WTC11 (cell line): Measurements from ENCODE around the gene VCX3A.

Experiments used
- FOXK1 ChIP-seq: sonication (generic); formaldehyde crosslinking; IDR thresholded peaks from 2 replicates; pipeline ENCODE4 v1.8.0; 2022; ENCODE audit warnings: mild to moderate bottlenecking, moderate library complexity, missing genetic modification reagents
- SMAD3 ChIP-seq: sonication (generic); formaldehyde crosslinking; IDR thresholded peaks from 2 replicates; pipeline ENCODE4 v1.8.0; 2022; ENCODE audit warnings: missing genetic modification reagents, mild to moderate bottlenecking, borderline replicate concordance
- SMAD4 ChIP-seq: sonication (generic); formaldehyde crosslinking; IDR thresholded peaks from 2 replicates; pipeline ENCODE4 v1.8.0; 2022; ENCODE audit warnings: mild to moderate bottlenecking, missing genetic modification reagents
- ZBTB21 ChIP-seq: sonication (generic); formaldehyde crosslinking; IDR thresholded peaks from 2 replicates; pipeline ENCODE4 v1.8.1; 2023; ENCODE audit warnings: mild to moderate bottlenecking, missing genetic modification reagents, borderline replicate concordance
- ZNF263 ChIP-seq: sonication (generic); formaldehyde crosslinking; IDR thresholded peaks from 2 replicates; pipeline ENCODE4 v1.8.1; 2022; ENCODE audit warnings: low read depth, mild to moderate bottlenecking, moderate library complexity, missing genetic modification reagents
- ZNF423 ChIP-seq: fragments of 250-450 bp; sonication (Bioruptor Pico); IDR thresholded peaks from 2 replicates; pipeline ENCODE4 v2.1.2; 2022; ENCODE audit warnings: mild to moderate bottlenecking, moderate library complexity
- TF ChIP-seq, protein P1 (sequence below): fragments of 200-600 bp; IDR thresholded peaks from 2 replicates; pipeline ENCODE4 v1.8.0; 2022; ENCODE audit warnings: antibody characterized with exemption
- TF ChIP-seq, protein P2 (sequence below): sonication (generic); formaldehyde crosslinking; IDR thresholded peaks from 2 replicates; pipeline ENCODE4 v1.8.0; 2022; ENCODE audit warnings: mild to moderate bottlenecking, missing genetic modification reagents
- TF ChIP-seq, protein P3 (sequence below): sonication (generic); formaldehyde crosslinking; IDR thresholded peaks from 2 replicates; pipeline ENCODE4 v1.8.0; 2022; ENCODE audit warnings: mild to moderate bottlenecking, missing genetic modification reagents
- TF ChIP-seq, protein P4 (sequence below): sonication (generic); formaldehyde crosslinking; IDR thresholded peaks from 2 replicates; pipeline ENCODE4 v1.8.1; 2023; ENCODE audit warnings: mild to moderate bottlenecking, missing genetic modification reagents, moderate library complexity
- TF ChIP-seq, protein P5 (sequence below): sonication (generic); formaldehyde crosslinking; IDR thresholded peaks from 2 replicates; pipeline ENCODE4 v1.8.0; 2022; ENCODE audit warnings: mild to moderate bottlenecking, missing genetic modification reagents
- TF ChIP-seq, protein P6 (sequence below): sonication (generic); formaldehyde crosslinking; IDR thresholded peaks from 2 replicates; pipeline ENCODE4 v1.8.1; 2022; ENCODE audit warnings: low read depth, missing genetic modification reagents, borderline replicate concordance
- TF ChIP-seq, protein P7 (sequence below): fragments of 250-450 bp; sonication (Bioruptor Pico); IDR thresholded peaks from 2 replicates; pipeline ENCODE4 v1.9.0; 2021; ENCODE audit warnings: moderate library complexity, mild to moderate bottlenecking, inconsistent platforms, borderline replicate concordance
- TF ChIP-seq, protein P8 (sequence below): sonication (generic); formaldehyde crosslinking; IDR thresholded peaks from 2 replicates; pipeline ENCODE4 v1.8.1; 2023; ENCODE audit warnings: mild to moderate bottlenecking, missing genetic modification reagents

DNA sequence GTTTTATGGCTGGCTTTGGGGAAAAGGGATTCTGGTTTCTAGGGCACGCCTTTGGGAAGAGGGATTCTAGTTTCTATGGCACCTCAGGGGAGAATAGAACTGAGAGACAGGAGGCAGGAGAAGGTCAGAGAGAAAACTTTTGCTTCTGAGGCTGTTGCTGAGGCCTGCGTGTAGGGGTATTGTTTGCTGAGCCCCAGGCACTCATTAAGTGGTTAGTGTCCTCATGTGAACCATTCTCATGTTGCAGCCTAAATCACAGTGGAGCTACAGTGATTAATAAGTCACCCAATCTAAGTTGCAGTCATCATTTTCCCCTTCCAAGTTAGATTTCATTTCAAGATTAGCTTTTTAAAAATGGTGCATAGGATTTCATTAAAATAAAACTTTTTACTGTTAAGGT is 29.0 kb downstream of the VCX3A start:
- TF ChIP-seq, protein P1, sequence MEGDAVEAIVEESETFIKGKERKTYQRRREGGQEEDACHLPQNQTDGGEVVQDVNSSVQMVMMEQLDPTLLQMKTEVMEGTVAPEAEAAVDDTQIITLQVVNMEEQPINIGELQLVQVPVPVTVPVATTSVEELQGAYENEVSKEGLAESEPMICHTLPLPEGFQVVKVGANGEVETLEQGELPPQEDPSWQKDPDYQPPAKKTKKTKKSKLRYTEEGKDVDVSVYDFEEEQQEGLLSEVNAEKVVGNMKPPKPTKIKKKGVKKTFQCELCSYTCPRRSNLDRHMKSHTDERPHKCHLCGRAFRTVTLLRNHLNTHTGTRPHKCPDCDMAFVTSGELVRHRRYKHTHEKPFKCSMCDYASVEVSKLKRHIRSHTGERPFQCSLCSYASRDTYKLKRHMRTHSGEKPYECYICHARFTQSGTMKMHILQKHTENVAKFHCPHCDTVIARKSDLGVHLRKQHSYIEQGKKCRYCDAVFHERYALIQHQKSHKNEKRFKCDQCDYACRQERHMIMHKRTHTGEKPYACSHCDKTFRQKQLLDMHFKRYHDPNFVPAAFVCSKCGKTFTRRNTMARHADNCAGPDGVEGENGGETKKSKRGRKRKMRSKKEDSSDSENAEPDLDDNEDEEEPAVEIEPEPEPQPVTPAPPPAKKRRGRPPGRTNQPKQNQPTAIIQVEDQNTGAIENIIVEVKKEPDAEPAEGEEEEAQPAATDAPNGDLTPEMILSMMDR, result no peak
- TF ChIP-seq FOXK1 (CRISPR knock-in tag) (no peak), SMAD4 (CRISPR knock-in tag) (no peak), ZNF423 (no peak), ZBTB21 (CRISPR knock-in tag) (no peak), ZNF263 (CRISPR knock-in tag) (no peak), SMAD3 (CRISPR knock-in tag) (no peak)
- TF ChIP-seq, protein P2, sequence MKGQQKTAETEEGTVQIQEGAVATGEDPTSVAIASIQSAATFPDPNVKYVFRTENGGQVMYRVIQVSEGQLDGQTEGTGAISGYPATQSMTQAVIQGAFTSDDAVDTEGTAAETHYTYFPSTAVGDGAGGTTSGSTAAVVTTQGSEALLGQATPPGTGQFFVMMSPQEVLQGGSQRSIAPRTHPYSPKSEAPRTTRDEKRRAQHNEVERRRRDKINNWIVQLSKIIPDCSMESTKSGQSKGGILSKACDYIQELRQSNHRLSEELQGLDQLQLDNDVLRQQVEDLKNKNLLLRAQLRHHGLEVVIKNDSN, result no peak
- TF ChIP-seq, protein P3, sequence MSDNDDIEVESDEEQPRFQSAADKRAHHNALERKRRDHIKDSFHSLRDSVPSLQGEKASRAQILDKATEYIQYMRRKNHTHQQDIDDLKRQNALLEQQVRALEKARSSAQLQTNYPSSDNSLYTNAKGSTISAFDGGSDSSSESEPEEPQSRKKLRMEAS (CRISPR knock-in tag), result no peak
- TF ChIP-seq, protein P4, sequence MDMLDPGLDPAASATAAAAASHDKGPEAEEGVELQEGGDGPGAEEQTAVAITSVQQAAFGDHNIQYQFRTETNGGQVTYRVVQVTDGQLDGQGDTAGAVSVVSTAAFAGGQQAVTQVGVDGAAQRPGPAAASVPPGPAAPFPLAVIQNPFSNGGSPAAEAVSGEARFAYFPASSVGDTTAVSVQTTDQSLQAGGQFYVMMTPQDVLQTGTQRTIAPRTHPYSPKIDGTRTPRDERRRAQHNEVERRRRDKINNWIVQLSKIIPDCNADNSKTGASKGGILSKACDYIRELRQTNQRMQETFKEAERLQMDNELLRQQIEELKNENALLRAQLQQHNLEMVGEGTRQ (CRISPR knock-in tag), result no peak
- TF ChIP-seq, protein P5, sequence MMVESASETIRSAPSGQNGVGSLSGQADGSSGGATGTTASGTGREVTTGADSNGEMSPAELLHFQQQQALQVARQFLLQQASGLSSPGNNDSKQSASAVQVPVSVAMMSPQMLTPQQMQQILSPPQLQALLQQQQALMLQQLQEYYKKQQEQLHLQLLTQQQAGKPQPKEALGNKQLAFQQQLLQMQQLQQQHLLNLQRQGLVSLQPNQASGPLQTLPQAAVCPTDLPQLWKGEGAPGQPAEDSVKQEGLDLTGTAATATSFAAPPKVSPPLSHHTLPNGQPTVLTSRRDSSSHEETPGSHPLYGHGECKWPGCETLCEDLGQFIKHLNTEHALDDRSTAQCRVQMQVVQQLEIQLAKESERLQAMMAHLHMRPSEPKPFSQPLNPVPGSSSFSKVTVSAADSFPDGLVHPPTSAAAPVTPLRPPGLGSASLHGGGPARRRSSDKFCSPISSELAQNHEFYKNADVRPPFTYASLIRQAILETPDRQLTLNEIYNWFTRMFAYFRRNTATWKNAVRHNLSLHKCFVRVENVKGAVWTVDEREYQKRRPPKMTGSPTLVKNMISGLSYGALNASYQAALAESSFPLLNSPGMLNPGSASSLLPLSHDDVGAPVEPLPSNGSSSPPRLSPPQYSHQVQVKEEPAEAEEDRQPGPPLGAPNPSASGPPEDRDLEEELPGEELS (CRISPR knock-in tag), result no peak
- TF ChIP-seq, protein P6, sequence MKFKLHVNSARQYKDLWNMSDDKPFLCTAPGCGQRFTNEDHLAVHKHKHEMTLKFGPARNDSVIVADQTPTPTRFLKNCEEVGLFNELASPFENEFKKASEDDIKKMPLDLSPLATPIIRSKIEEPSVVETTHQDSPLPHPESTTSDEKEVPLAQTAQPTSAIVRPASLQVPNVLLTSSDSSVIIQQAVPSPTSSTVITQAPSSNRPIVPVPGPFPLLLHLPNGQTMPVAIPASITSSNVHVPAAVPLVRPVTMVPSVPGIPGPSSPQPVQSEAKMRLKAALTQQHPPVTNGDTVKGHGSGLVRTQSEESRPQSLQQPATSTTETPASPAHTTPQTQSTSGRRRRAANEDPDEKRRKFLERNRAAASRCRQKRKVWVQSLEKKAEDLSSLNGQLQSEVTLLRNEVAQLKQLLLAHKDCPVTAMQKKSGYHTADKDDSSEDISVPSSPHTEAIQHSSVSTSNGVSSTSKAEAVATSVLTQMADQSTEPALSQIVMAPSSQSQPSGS (CRISPR knock-in tag), result no peak
- TF ChIP-seq, protein P7, sequence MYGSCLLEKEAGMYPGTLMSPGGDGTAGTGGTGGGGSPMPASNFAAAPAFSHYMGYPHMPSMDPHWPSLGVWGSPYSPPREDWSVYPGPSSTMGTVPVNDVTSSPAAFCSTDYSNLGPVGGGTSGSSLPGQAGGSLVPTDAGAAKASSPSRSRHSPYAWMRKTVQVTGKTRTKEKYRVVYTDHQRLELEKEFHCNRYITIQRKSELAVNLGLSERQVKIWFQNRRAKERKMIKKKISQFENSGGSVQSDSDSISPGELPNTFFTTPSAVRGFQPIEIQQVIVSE, result no peak
- TF ChIP-seq, protein P8, sequence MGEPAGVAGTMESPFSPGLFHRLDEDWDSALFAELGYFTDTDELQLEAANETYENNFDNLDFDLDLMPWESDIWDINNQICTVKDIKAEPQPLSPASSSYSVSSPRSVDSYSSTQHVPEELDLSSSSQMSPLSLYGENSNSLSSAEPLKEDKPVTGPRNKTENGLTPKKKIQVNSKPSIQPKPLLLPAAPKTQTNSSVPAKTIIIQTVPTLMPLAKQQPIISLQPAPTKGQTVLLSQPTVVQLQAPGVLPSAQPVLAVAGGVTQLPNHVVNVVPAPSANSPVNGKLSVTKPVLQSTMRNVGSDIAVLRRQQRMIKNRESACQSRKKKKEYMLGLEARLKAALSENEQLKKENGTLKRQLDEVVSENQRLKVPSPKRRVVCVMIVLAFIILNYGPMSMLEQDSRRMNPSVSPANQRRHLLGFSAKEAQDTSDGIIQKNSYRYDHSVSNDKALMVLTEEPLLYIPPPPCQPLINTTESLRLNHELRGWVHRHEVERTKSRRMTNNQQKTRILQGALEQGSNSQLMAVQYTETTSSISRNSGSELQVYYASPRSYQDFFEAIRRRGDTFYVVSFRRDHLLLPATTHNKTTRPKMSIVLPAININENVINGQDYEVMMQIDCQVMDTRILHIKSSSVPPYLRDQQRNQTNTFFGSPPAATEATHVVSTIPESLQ (CRISPR knock-in tag), result no peak
